ENCODE data around the gene DNPEP.

The DNPEP gene

GRCh38 chr2:219392754-219393153 lies 5.0 kb upstream of the DNPEP start:
- ATAC-seq (ENCODE audit: low read depth), result no peak
- no peak overlapping the region for H3K27ac ChIP-seq (ENCODE audit: poor library complexity, severe bottlenecking)
- DNase-seq (ENCODE audit: low spot score), result no peak
- H3K4me1 ChIP-seq (ENCODE audit: insufficient read depth, poor library complexity, severe bottlenecking), result no peaks in the 10 kb centered on the region
- H3K36me3 ChIP-seq (ENCODE audit: low read depth), result no peaks in the 10 kb centered on the region
- TF ChIP-seq CTCF (IDR thresholded peaks at IDR 0.05; ENCODE audit: poor library complexity, severe bottlenecking), result no peak
- H3K4me3 ChIP-seq (ENCODE audit: severe bottlenecking), result no peak overlapping the region
- peaks cover 3% of the 10 kb centered on the region for H3K27me3 ChIP-seq (ENCODE audit: insufficient read depth, poor library complexity, severe bottlenecking)
- no peaks in the 10 kb centered on the region for H3K9me3 ChIP-seq (ENCODE audit: severe bottlenecking)

- Histone ChIP-seq H3K27ac (ENCODE audit: poor library complexity, severe bottlenecking) (peak overlapping the region; percentile 68), H3K4me1 (ENCODE audit: insufficient read depth, poor library complexity, severe bottlenecking) (no peaks in the 10 kb centered on the region), H3K36me3 (ENCODE audit: low read depth) (peaks cover 20% of the 10 kb centered on the region), H3K27me3 (ENCODE audit: insufficient read depth, poor library complexity, severe bottlenecking) (peaks cover 3% of the 10 kb centered on the region), H3K9me3 (ENCODE audit: severe bottlenecking) (no peaks in the 10 kb centered on the region), H3K4me3 (ENCODE audit: severe bottlenecking) (peak overlapping the region; percentile 31)
- no peak for DNase-seq (ENCODE audit: low spot score)
- ATAC-seq (ENCODE audit: low read depth), result no peak
- TF ChIP-seq CTCF (IDR thresholded peaks at IDR 0.05; ENCODE audit: poor library complexity, severe bottlenecking), result no peak
These were observed 1.1 kb upstream of the DNPEP start for GRCh38 chr2:219388907-219389156.

DNA sequence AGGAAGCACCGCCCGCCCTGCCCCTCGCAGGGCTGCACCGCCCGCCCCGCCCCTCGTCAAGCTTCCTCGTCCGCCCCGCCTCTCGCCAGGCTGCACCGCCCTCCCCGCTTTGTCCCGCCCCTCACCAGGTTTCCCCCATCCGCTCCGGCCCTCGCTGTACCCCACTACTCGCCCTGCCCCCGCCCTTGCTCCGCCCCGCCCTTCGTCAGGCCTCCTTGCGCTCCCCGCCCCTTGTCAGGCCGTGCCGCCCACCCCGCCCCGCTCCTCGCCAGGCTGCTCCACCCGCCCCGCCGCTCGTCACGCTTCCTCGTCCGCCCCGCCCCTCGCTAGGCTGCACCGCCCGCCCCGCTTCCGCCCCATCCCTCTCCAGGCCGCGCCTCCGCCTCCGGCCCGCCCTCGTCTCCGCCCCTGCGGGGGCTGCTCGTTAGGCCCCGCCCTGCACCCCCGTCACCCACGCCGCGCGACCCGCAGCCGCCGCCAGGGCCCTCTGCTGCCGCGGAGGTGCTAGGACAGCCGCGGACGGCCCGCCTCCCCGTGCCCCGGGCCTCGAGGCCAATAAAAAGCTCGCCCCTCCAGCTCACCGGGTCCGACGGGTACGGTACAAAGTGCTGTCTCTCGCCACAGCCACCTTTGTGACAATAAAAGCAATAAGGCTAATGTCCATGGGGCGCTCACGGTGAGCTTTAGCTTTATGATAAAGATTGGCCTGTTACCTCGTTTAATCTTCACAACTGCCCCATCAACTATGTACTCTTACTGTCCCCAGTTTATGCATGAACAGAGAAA lies 602 bp upstream of the DNPEP start:
- Histone ChIP-seq H3K27ac (ENCODE audit: poor library complexity, severe bottlenecking) (peak overlapping the region; percentile 68), H3K36me3 (ENCODE audit: low read depth) (peaks cover 20% of the 10 kb centered on the region), H3K4me1 (ENCODE audit: insufficient read depth, poor library complexity, severe bottlenecking) (no peaks in the 10 kb centered on the region), H3K27me3 (ENCODE audit: insufficient read depth, poor library complexity, severe bottlenecking) (peaks cover 3% of the 10 kb centered on the region), H3K4me3 (ENCODE audit: severe bottlenecking) (peak overlapping the region; percentile 31), H3K9me3 (ENCODE audit: severe bottlenecking) (no peaks in the 10 kb centered on the region)
- peak; percentile 76 for TF ChIP-seq CTCF (IDR thresholded peaks at IDR 0.05; ENCODE audit: poor library complexity, severe bottlenecking)
- ATAC-seq (ENCODE audit: low read depth) (peak; percentile 73), DNase-seq (ENCODE audit: low spot score) (peak; percentile 95)

DNA sequence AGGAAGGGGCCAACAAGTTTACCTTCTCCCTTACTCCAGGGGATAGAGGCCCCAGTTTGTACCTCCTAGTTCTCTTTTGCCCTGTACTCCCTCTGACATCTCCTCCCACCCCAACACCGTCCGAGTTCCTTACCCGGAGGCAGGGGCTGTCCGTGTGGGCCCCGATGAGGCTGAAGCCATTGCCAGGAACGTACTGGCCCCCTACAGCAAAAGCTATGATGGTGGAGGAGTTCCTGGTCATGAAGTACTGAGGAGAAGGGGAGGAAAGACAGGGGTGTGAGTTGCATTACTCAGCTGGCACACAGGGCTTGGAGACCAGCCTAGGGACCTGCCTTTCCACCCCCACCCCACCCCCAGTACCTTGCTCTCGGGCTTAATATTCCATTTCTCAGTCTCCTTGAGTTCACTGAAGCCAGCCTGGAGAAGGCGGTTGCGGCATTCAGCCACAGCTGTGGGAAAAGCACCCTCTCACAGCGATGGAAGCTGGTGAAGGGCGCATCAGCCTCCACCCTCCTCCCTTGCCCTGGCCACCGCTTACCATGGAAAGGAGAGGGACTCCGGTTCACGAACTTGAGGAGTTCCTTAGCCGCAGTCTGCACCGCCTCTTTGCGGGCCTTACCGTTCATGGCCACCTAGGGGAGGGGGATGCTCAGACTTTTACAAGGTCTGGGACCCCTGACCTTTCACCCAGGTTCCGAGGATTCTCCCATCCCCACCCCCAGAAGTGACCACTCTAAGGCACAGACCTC lies 1.0 kb downstream of the DNPEP start:
- DNase-seq (ENCODE audit: low spot score), result no peak
- ATAC-seq (ENCODE audit: low read depth), result no peak
- Histone ChIP-seq H3K4me3 (ENCODE audit: severe bottlenecking) (peak overlapping the region; percentile 76), H3K4me1 (ENCODE audit: insufficient read depth, poor library complexity, severe bottlenecking) (no peaks in the 10 kb centered on the region), H3K36me3 (ENCODE audit: low read depth) (peaks cover 22% of the 10 kb centered on the region), H3K27ac (ENCODE audit: poor library complexity, severe bottlenecking) (peak overlapping the region; percentile 68), H3K9me3 (ENCODE audit: severe bottlenecking) (no peaks in the 10 kb centered on the region), H3K27me3 (ENCODE audit: insufficient read depth, poor library complexity, severe bottlenecking) (peaks cover 3% of the 10 kb centered on the region)
- no peak for TF ChIP-seq CTCF (IDR thresholded peaks at IDR 0.05; ENCODE audit: poor library complexity, severe bottlenecking)

Data from RWPE2 (cell line).